ENCODE data around the gene CARD11. TPM values are rescaled to one million over a fixed set of nuclear protein-coding genes. Genes with fewer than 3 reads are reported as not detected.

CARD11 gene
- total RNA-seq, 1 donor from 2014 or later: 6.3 TPM

DNA sequence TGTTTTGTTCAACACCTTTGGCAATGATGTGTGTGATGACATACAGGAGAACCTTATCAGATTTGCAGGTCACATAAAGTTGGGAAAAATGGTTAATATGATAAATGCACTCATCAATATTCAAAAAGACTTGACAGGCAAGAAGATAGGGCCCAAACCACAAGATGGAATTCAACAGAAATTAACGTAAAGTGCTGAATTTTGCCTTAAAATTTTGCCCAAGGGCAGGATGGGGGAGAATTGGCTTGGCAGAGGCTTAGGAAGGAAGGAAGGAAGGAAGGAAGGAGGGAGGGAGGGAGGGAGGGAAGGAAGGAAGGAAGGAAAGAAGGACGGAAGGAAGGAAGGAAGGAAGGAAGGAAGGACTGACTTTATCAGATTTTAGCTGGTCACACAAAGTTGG lies 35.3 kb downstream of the CARD11 start:
- no peak for FAIRE-seq
- no peak for DNase-seq (ENCODE audit: low read depth)
- H3K36me3 ChIP-seq (ENCODE audit: control insufficient read depth, insufficient read depth, low read length): no peaks in the 10 kb centered on the region
- TF ChIP-seq, protein P1, sequence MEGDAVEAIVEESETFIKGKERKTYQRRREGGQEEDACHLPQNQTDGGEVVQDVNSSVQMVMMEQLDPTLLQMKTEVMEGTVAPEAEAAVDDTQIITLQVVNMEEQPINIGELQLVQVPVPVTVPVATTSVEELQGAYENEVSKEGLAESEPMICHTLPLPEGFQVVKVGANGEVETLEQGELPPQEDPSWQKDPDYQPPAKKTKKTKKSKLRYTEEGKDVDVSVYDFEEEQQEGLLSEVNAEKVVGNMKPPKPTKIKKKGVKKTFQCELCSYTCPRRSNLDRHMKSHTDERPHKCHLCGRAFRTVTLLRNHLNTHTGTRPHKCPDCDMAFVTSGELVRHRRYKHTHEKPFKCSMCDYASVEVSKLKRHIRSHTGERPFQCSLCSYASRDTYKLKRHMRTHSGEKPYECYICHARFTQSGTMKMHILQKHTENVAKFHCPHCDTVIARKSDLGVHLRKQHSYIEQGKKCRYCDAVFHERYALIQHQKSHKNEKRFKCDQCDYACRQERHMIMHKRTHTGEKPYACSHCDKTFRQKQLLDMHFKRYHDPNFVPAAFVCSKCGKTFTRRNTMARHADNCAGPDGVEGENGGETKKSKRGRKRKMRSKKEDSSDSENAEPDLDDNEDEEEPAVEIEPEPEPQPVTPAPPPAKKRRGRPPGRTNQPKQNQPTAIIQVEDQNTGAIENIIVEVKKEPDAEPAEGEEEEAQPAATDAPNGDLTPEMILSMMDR (IDR thresholded peaks at IDR 0.05; ENCODE audit: insufficient read depth, low read length, severe bottlenecking): no peak
- no peak overlapping the region for H3K4me3 ChIP-seq (ENCODE audit: low read depth, low read length)
- no peaks in the 10 kb centered on the region for H3K27me3 ChIP-seq (ENCODE audit: control insufficient read depth, insufficient read depth, low read length)

DNA sequence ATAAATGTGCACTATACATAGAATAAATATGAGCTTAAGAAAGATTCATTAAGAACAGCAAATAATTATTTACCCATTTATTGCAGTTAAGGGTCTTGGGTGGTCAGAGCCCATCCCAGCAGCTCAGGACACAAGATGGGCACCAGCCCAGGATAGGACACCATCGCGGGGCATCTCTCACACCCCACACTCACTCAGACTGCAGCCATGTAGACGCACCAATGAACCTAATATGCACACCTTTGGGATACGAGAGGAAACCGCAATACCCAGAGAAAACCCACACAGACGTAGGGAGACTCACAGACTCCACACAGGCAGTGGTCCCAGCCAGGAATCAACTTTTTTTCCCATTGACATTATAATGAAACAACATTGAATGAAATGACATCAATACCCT lies 36.0 kb downstream of the CARD11 start:
- H3K4me3 ChIP-seq (ENCODE audit: low read depth, low read length): no peak overlapping the region
- H3K36me3 ChIP-seq (ENCODE audit: control insufficient read depth, insufficient read depth, low read length): no peaks in the 10 kb centered on the region
- no peaks in the 10 kb centered on the region for H3K27me3 ChIP-seq (ENCODE audit: control insufficient read depth, insufficient read depth, low read length)
- no peak for FAIRE-seq
- TF ChIP-seq, protein P1 (IDR thresholded peaks at IDR 0.05; ENCODE audit: insufficient read depth, low read length, severe bottlenecking): no peak
- no peak for DNase-seq (ENCODE audit: low read depth)

DNA sequence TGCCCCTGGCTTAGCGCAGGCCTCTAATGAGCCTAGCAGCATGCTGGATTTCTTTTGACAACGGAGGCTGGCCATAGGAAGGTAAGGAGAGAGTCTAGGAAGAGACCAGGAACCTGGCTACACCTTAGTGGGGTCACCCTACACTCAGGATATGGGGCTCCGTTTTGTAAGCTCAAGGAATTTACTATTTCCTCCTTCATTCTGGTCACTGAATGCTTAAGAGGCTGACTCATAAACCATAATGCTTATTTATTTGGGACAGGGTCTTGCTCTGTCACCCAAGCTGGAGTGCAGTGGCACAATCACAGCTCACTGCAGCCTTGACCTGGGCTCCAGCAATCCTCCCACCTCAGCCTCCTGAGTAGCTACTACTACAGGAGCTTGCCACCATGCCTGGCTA lies 38.4 kb downstream of the CARD11 start:
- no peaks in the 10 kb centered on the region for H3K27me3 ChIP-seq (ENCODE audit: control insufficient read depth, insufficient read depth, low read length)
- TF ChIP-seq, protein P1 (IDR thresholded peaks at IDR 0.05; ENCODE audit: insufficient read depth, low read length, severe bottlenecking): no peak
- FAIRE-seq: no peak
- no peak for DNase-seq (ENCODE audit: low read depth)
- H3K4me3 ChIP-seq (ENCODE audit: low read depth, low read length): no peak overlapping the region
- H3K36me3 ChIP-seq (ENCODE audit: control insufficient read depth, insufficient read depth, low read length): no peaks in the 10 kb centered on the region

DNA sequence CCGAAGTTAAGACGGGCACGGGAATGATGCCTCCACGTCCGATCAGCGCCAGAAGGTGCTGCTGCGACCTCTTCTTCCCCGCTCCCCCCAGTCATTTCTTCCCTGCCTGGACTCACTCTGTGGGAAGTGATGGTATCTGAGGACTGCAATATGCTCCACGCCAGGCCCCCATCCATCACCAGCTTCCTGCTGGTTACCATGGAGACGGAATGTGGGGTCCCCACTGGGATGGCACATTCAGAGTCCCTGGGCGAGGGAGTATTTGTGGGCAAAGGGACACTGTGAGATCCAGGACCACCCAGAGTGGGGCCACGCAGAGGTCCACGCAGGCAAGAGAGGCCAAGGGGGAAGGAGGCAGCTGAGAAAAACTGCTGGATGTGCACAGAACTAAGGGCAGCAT lies 39.7 kb downstream of the CARD11 start:
- FAIRE-seq: no peak
- no peak for DNase-seq (ENCODE audit: low read depth)
- TF ChIP-seq, protein P1 (IDR thresholded peaks at IDR 0.05; ENCODE audit: insufficient read depth, low read length, severe bottlenecking): no peak
- H3K4me3 ChIP-seq (ENCODE audit: low read depth, low read length): no peak overlapping the region
- H3K36me3 ChIP-seq (ENCODE audit: control insufficient read depth, insufficient read depth, low read length): no peaks in the 10 kb centered on the region
- H3K27me3 ChIP-seq (ENCODE audit: control insufficient read depth, insufficient read depth, low read length): no peaks in the 10 kb centered on the region

DNA sequence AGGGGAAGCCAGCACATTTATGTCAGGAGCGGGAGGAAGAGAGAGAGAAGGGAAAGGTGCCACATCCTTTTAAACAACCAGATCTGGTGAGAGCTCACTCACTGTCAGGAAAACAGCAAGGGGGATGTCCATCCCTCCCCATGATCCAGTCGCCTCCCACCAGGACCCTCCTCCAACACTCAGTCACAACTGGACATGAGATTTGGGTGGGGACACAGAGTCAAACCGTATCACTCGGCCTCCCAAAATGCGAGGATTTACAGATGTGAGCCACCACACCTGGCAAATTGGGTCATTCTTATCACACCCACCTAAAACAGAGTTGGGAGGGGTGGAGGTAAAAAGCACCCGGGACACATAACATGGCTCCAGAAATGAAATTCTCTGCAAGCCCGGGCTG lies 41.0 kb downstream of the CARD11 start:
- DNase-seq (ENCODE audit: low read depth): no peak
- Histone ChIP-seq H3K27me3 (ENCODE audit: control insufficient read depth, insufficient read depth, low read length) (no peaks in the 10 kb centered on the region), H3K4me3 (ENCODE audit: low read depth, low read length) (no peak overlapping the region), H3K36me3 (ENCODE audit: control insufficient read depth, insufficient read depth, low read length) (no peaks in the 10 kb centered on the region)
- TF ChIP-seq, protein P1 (IDR thresholded peaks at IDR 0.05; ENCODE audit: insufficient read depth, low read length, severe bottlenecking): no peak
- FAIRE-seq: no peak

DNA sequence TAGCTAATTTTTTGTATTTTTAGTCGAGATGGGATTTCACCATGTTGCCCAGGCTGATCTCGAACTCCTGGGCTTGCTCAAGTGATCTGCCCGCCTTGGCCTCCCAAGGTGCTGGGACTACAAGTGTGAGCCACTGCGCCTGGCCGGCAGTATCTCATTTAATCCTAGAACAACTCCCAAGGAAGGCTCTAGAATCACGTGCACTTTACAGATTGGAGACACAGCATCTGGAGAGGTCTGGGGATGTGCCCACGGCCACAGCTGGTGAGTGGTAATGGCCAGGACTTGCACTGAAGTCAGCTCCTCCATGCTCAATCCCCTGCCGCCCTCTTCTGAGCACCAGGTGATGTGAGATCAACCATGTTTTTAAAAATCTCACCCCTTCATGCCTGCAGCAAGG lies 43.1 kb downstream of the CARD11 start:
- no peak overlapping the region for H3K4me3 ChIP-seq (ENCODE audit: low read depth, low read length)
- H3K27me3 ChIP-seq (ENCODE audit: control insufficient read depth, insufficient read depth, low read length): no peaks in the 10 kb centered on the region
- no peak for FAIRE-seq
- TF ChIP-seq, protein P1 (IDR thresholded peaks at IDR 0.05; ENCODE audit: insufficient read depth, low read length, severe bottlenecking): no peak
- H3K36me3 ChIP-seq (ENCODE audit: control insufficient read depth, insufficient read depth, low read length): no peaks in the 10 kb centered on the region
- no peak for DNase-seq (ENCODE audit: low read depth)
